Measurements from ENCODE around the gene MANF. TPM values are rescaled to one million over a fixed set of nuclear protein-coding genes. Genes with fewer than 3 reads are reported as not detected.

Gene MANF
- total and polyA plus RNA-seq, 2 experiments from 2014 or later = 48.7 to 92.7 TPM

GRCh38 chr3:51398595-51399310, 13.7 kb downstream of the MANF start:
- no peak overlapping the region for H3K4me3 Mint-ChIP-seq
- DNase-seq (ENCODE audit: low spot score) = no peak
- peaks cover 20% of the 10 kb centered on the region for H3K4me1 Mint-ChIP-seq
- Histone ChIP-seq H3K4me3 (no peak overlapping the region), H3K36me3 (ENCODE audit: insufficient read depth) (peaks cover 8% of the 10 kb centered on the region), H3K9me2 (ENCODE audit: insufficient read depth) (no peaks in the 10 kb centered on the region), H2AFZ (no peak overlapping the region), H3K27me3 (ENCODE audit: insufficient read depth) (no peaks in the 10 kb centered on the region), H3K4me2 (no peak overlapping the region), H3F3A (replicated peaks; ENCODE audit: low read depth) (peaks cover 9% of the 10 kb centered on the region; the same call in 1 of the 2 replicates), H3K79me2 (replicated peaks; ENCODE audit: insufficient read depth) (peaks cover 23% of the 10 kb centered on the region), H3K27ac (ENCODE audit: low read depth) (peak overlapping the region; percentile 55; the same call in 1 of the 2 replicates), H3K4me1 (ENCODE audit: insufficient read depth) (0 out of 2 replicates have a peak, but pooled peaks cover 6% of the 10 kb centered on the region), H4K20me1 (replicated peaks; ENCODE audit: insufficient read depth) (peaks cover 22% of the 10 kb centered on the region)
- peaks cover 5% of the 10 kb centered on the region for H3K27me3 Mint-ChIP-seq (ENCODE audit: insufficient read depth, low read depth, poor library complexity)
- ATAC-seq = no peak
- no peak overlapping the region for H3K27ac Mint-ChIP-seq
- H3K9me3 Mint-ChIP-seq = peaks cover 7% of the 10 kb centered on the region; the same call in 1 of the 3 replicates
- H3K36me3 Mint-ChIP-seq (ENCODE audit: low read depth) = peaks cover 50% of the 10 kb centered on the region
- TF ChIP-seq ZNF114 (CRISPR knock-in tag; IDR thresholded peaks at IDR 0.05) (no peak), POLR2AphosphoS5 (IDR thresholded peaks at IDR 0.05; ENCODE audit: low read depth) (no peak), EZH2 (IDR thresholded peaks at IDR 0.05; ENCODE audit: low read depth, unreplicated experiment) (no peak), ZNF331 (CRISPR knock-in tag; IDR thresholded peaks at IDR 0.05; ENCODE audit: low read depth) (no peak), ETS1 (IDR thresholded peaks at IDR 0.05) (no peak), JUNB (IDR thresholded peaks at IDR 0.05; ENCODE audit: unreplicated experiment) (no peak), CREB1 (CRISPR knock-in tag; IDR thresholded peaks at IDR 0.05; ENCODE audit: low read depth) (no peak), CTCF (conservative IDR thresholded peaks at IDR 0.05; ENCODE audit: low read depth in 2 of 2) (no peak), NANOG (IDR thresholded peaks at IDR 0.05; ENCODE audit: borderline replicate concordance) (no peak), EZH2phosphoT487 (IDR thresholded peaks at IDR 0.05; ENCODE audit: unreplicated experiment) (no peak), REST (IDR thresholded peaks at IDR 0.05; ENCODE audit: unreplicated experiment) (no peak), STAT1 (IDR thresholded peaks at IDR 0.05; ENCODE audit: unreplicated experiment) (no peak), ZNF462 (CRISPR knock-in tag; IDR thresholded peaks at IDR 0.05) (no peak)

Measured in GM23338 (cell line).